Progenitor cell of endocrine pancreas (in vitro differentiated cells): ENCODE results near the gene KCNJ11. TPM values are rescaled to one million over a fixed set of nuclear protein-coding genes. Genes with fewer than 3 reads are reported as not detected.

ENCODE experiments used
- DNase-seq: peaks from one replicate; pipeline ENCODE4 v3.0.0; 2021; ENCODE audit warnings: low spot score; ENCODE audit not compliant: unreplicated experiment
- H3K27ac Mint-ChIP-seq: 2 replicates; pipeline ENCODE4 v1.8.0; 2021; ENCODE audit warnings: mild to moderate bottlenecking, moderate library complexity, mixed read lengths
- H3K27me3 Mint-ChIP-seq: 2 replicates; pipeline ENCODE4 v1.8.0; 2021; ENCODE audit warnings: mixed read lengths
- H3K36me3 Mint-ChIP-seq: 2 replicates; pipeline ENCODE4 v1.8.0; 2022; ENCODE audit warnings: mixed read lengths; ENCODE audit not compliant: insufficient read depth
- H3K4me1 Mint-ChIP-seq: 2 replicates; pipeline ENCODE4 v1.8.0; 2021; ENCODE audit warnings: low read depth, mixed read lengths
- H3K4me3 Mint-ChIP-seq: 2 replicates; pipeline ENCODE4 v1.8.0; 2021; ENCODE audit warnings: low read depth, mild to moderate bottlenecking, moderate library complexity, mixed read lengths
- H3K9me3 Mint-ChIP-seq: 2 replicates; pipeline ENCODE4 v1.8.0; 2021; ENCODE audit warnings: low read depth, mixed read lengths
- CTCF ChIP-seq: fragments of 200-600 bp; sonication (generic); IDR thresholded peaks from one replicate; pipeline ENCODE4 v1.5.0; 2021; ENCODE audit warnings: antibody characterized with exemption, mild to moderate bottlenecking; ENCODE audit not compliant: unreplicated experiment
- total RNA-seq: library from RNA; stranded (reverse); gene quantifications from 2 replicates; pipeline ENCODE4 v1.2.1, GENCODE V29; 2021

The KCNJ11 gene
- total RNA-seq, 1 donor from 2014 or later = 8.1 TPM

- Mint-ChIP-seq H3K9me3 (no peaks in the 10 kb centered on the region), H3K36me3 (no peaks in the 10 kb centered on the region), H3K4me1 (no peaks in the 10 kb centered on the region), H3K27ac (no peak overlapping the region), H3K27me3 (peaks cover 14% of the 10 kb centered on the region), H3K4me3 (no peak overlapping the region)
- no peak for TF ChIP-seq CTCF
- DNase-seq = no peak
Observed at GRCh38 chr11:17399236-17399635, 10.8 kb upstream of the KCNJ11 start.

GRCh38 chr11:17397311-17398002, 9.0 kb upstream of the KCNJ11 start:
- peaks cover 14% of the 10 kb centered on the region for H3K27me3 Mint-ChIP-seq
- H3K9me3 Mint-ChIP-seq = no peaks in the 10 kb centered on the region
- no peaks in the 10 kb centered on the region for H3K4me1 Mint-ChIP-seq
- no peak overlapping the region for H3K27ac Mint-ChIP-seq
- no peak for DNase-seq
- H3K36me3 Mint-ChIP-seq = no peaks in the 10 kb centered on the region
- no peak for TF ChIP-seq CTCF
- no peak overlapping the region for H3K4me3 Mint-ChIP-seq

GRCh38 chr11:17396598-17397310, 8.3 kb upstream of the KCNJ11 start:
- peaks cover 18% of the 10 kb centered on the region for H3K27me3 Mint-ChIP-seq
- no peak for TF ChIP-seq CTCF
- H3K36me3 Mint-ChIP-seq = no peaks in the 10 kb centered on the region
- no peaks in the 10 kb centered on the region for H3K9me3 Mint-ChIP-seq
- H3K4me1 Mint-ChIP-seq = no peaks in the 10 kb centered on the region
- no peak overlapping the region for H3K4me3 Mint-ChIP-seq
- H3K27ac Mint-ChIP-seq = no peak overlapping the region
- DNase-seq = no peak

GRCh38 chr11:17395978-17396377, 7.5 kb upstream of the KCNJ11 start:
- H3K27ac Mint-ChIP-seq = no peak overlapping the region
- H3K4me1 Mint-ChIP-seq = no peaks in the 10 kb centered on the region
- TF ChIP-seq CTCF = no peak
- DNase-seq = no peak
- no peaks in the 10 kb centered on the region for H3K9me3 Mint-ChIP-seq
- peaks cover 24% of the 10 kb centered on the region for H3K27me3 Mint-ChIP-seq
- no peaks in the 10 kb centered on the region for H3K36me3 Mint-ChIP-seq
- no peak overlapping the region for H3K4me3 Mint-ChIP-seq

- Mint-ChIP-seq H3K9me3 (no peaks in the 10 kb centered on the region), H3K4me1 (no peaks in the 10 kb centered on the region), H3K4me3 (no peak overlapping the region), H3K27ac (no peak overlapping the region), H3K27me3 (peaks cover 24% of the 10 kb centered on the region), H3K36me3 (no peaks in the 10 kb centered on the region)
- no peak for DNase-seq
- no peak for TF ChIP-seq CTCF
Observed at GRCh38 chr11:17395554-17395961, 7.1 kb upstream of the KCNJ11 start.
